Psoas muscle (tissue), 8 donors: ENCODE measurements around the gene COL4A2. TPM values are rescaled to one million over a fixed set of nuclear protein-coding genes. Genes with fewer than 3 reads are reported as not detected.

Experiments
- ATAC-seq, 4 donors: fragments of 200-7000 bp; cut with Tn5 transposase; one replicate each; pipeline ENCODE4 v1.9.1; 2020; ENCODE audit warnings: moderate library complexity in 3 of 4, mild to moderate bottlenecking in 2 of 4
- DNase-seq, 2 donors: peaks; one replicate each; pipeline ENCODE4 v3.0.0-alpha.2; 2020
- H3K27ac ChIP-seq: fragments of 200-600 bp; one replicate; pipeline ENCODE4 v1.8.0; 2022
- H3K27me3 ChIP-seq, 3 donors: fragments of 200-600 bp in 1 of 3; one replicate each; pipeline versions ENCODE4 v1.6.1 to v1.8.0; 2013 to 2022; ENCODE audit warnings: low read length in 2 of 3, mild to moderate bottlenecking in 2 of 3, moderate library complexity in 1 of 3; ENCODE audit not compliant: insufficient read depth in 3 of 3
- H3K36me3 ChIP-seq, 2 donors: fragments of 200-600 bp in 1 of 2; one replicate each; pipeline versions ENCODE4 v1.6.1 to v1.8.0; 2013 to 2022; ENCODE audit warnings: low read depth in 1 of 2, mild to moderate bottlenecking in 1 of 2, moderate library complexity in 1 of 2; ENCODE audit not compliant: insufficient read depth in 1 of 2
- H3K4me1 ChIP-seq: fragments of 200-600 bp; one replicate; pipeline ENCODE4 v1.8.0; 2022
- H3K4me3 ChIP-seq: fragments of 200-600 bp; one replicate; pipeline ENCODE4 v1.8.0; 2022; ENCODE audit warnings: mild to moderate bottlenecking
- H3K9me3 ChIP-seq: fragments of 200-600 bp; one replicate; pipeline ENCODE4 v1.8.0; 2022
- CTCF ChIP-seq: fragments of 200-600 bp; IDR thresholded peaks from one replicate; pipeline ENCODE4 v1.8.0; 2022; ENCODE audit warnings: antibody characterized with exemption
- WGBS, 3 donors: extraction: QIAGEN DNeasy Blood & Tissue Kit; methylation state at CpG; one replicate each; pipeline versions ENCODE4 v1.1.6 to v1.1.7; 2013; 5-methylcytosine and 5-hydroxymethylcytosine counted together
- intact Hi-C, 2 donors: fragments of 100-400 bp; cut with DNase I; formaldehyde crosslinking; loops; one replicate each; pipeline versions ENCODE4 v1.11.0 to v1.14.2; 2022
- polyA plus RNA-seq, 3 donors: library from polyadenylated mRNA; stranded (reverse); fragments of 200-250 nt; gene quantifications; one replicate each; pipeline ENCODE4 v1.2.3, GENCODE V29; 2013
- total RNA-seq, 4 donors: library from RNA; stranded (reverse); fragmentation: NEBNext Ultra II Directional in 2 of 4; extraction: Animal tissue kit (Norgen Biotek cat#: 25700) in 2 of 4; gene quantifications; one replicate each; pipeline versions ENCODE4 v1.2.1 to v1.2.4, GENCODE V29; 2021 to 2023
- donor health status: healthy with polysubstance abuse.
- donor health status: DM: no; HTN: no; CAD: no; lungs with moderate emphysema.
- donor health status: Bipolar disorder and iron deficiency.
- donor health status: healthy.
- donor health status: DM: yes; HTN: yes; CAD: no.
- donor health status: DM: no; HTN: no; CAD: no.
- donor health status: DM: no; HTN: no; CAD: no.
- donor health status: DM: yes; HTN: yes; CAD: no.

Gene COL4A2
- total and polyA plus RNA-seq, 7 donors, result 25.8 to 84.5 (median 57.8) TPM

- Histone ChIP-seq H3K36me3 (no peaks in the 10 kb centered on the region), H3K27ac (peak overlapping the region; percentile 37), H3K27me3 (peaks cover 0 to 26% (median 0%) of the 10 kb centered on the region in 3 donors), H3K9me3 (no peaks in the 10 kb centered on the region), H3K4me3 (peak overlapping the region; percentile 19), H3K4me1 (peaks cover 10% of the 10 kb centered on the region)
- DNase-seq (no peak), ATAC-seq (peak in 2 of 4 donors; percentile 30 to 32)
- intact Hi-C loops, result no loop called here
- TF ChIP-seq CTCF, result no peak
- 32 to 48% (median 34%) methylated on average over 21 of the region's 21 CpGs for WGBS, 3 donors
These were observed 22.8 kb downstream of the COL4A2 start for GRCh38 chr13:110329798-110330461.

GRCh38 chr13:110330491-110331011, 23.5 kb downstream of the COL4A2 start:
- H3K27me3 ChIP-seq, result peaks cover 0 to 23% (median 0%) of the 10 kb centered on the region in 3 donors
- TF ChIP-seq CTCF, result no peak
- intact Hi-C loops, result no loop called here
- H3K36me3 ChIP-seq, result no peaks in the 10 kb centered on the region
- DNase-seq, result no peak
- peaks cover 10% of the 10 kb centered on the region for H3K4me1 ChIP-seq
- H3K4me3 ChIP-seq, result peak overlapping the region; percentile 19
- peak overlapping the region; percentile 37 for H3K27ac ChIP-seq
- WGBS, 3 donors, result 42 to 75% (median 46%) methylated on average over 11 of the region's 11 CpGs
- no peaks in the 10 kb centered on the region for H3K9me3 ChIP-seq
- no peak for ATAC-seq

- Histone ChIP-seq H3K4me1 (peaks cover 10% of the 10 kb centered on the region), H3K36me3 (no peaks in the 10 kb centered on the region), H3K27ac (no peak overlapping the region), H3K9me3 (no peaks in the 10 kb centered on the region), H3K4me3 (no peak overlapping the region), H3K27me3 (peaks cover 0 to 23% (median 0%) of the 10 kb centered on the region in 3 donors)
- no peak for ATAC-seq
- no peak for TF ChIP-seq CTCF
- DNase-seq, result no peak
- WGBS, 3 donors, result 47 to 64% (median 50%) methylated on average over 11 of the region's 11 CpGs
- intact Hi-C loops, result no loop called here
These were observed 24.3 kb downstream of the COL4A2 start for GRCh38 chr13:110331362-110331761.

- no peak for DNase-seq
- no peak for TF ChIP-seq CTCF
- Histone ChIP-seq H3K27me3 (peaks cover 0 to 27% (median 0%) of the 10 kb centered on the region in 3 donors), H3K27ac (no peak overlapping the region), H3K4me1 (peaks cover 15% of the 10 kb centered on the region), H3K4me3 (no peak overlapping the region), H3K36me3 (no peaks in the 10 kb centered on the region), H3K9me3 (no peaks in the 10 kb centered on the region)
- ATAC-seq, result no peak
- WGBS, 3 donors, result 75 to 83% (median 82%) methylated on average over 2 of the region's 2 CpGs
- intact Hi-C loops, result no loop called here
These were observed 25.7 kb downstream of the COL4A2 start for GRCh38 chr13:110332750-110333149.
